Dermis lymphatic vessel endothelial cell (primary cell): Measurements from ENCODE around the gene RNF151. TPM values are rescaled to one million over a fixed set of nuclear protein-coding genes. Genes with fewer than 3 reads are reported as not detected.

Experiments
- total RNA-seq: library from RNA; depleted of rRNA; stranded (reverse); fragments of >200 nt; gene quantifications from 2 replicates; pipeline ENCODE4 v1.2.1, GENCODE V29; 2014

RNF151 gene
- total RNA-seq, result not detected in 2 replicates

GRCh38 chr16:1966460-1966859 is at the start of gene RNF151:
Gene RNF151, plus strand, starts transcription at chr16:1966856. Its CDS starts 26 bp downstream, at chr16:1966882.

GRCh38 chr16:1918351-1919326 is 48.0 kb upstream of the RNF151 start, which contains the start of gene HS3ST6:
Gene HS3ST6, minus strand, starts transcription at chr16:1918415. Its CDS starts 92 bp downstream, at chr16:1918323.

GRCh38 chr16:1942810-1943726 is 23.6 kb upstream of the RNF151 start, which contains the start of gene MSRB1:
Gene MSRB1, minus strand, starts transcription at chr16:1943199. Its CDS starts 43 bp downstream, at chr16:1943156.

GRCh38 chr16:1959269-1960039 is 7.2 kb upstream of the RNF151 start, which contains the start of gene NDUFB10:
Gene NDUFB10, plus strand, starts transcription at chr16:1959538. Its CDS starts 87 bp downstream, at chr16:1959625.

GRCh38 chr16:1964506-1965395 is 1.9 kb upstream of the RNF151 start, which contains the start of gene RPS2:
Gene RPS2, minus strand, starts transcription at chr16:1964826. Its CDS starts 201 bp downstream, at chr16:1964625.

GRCh38 chr16:1971796-1972489 is 5.3 kb downstream of the RNF151 start, which contains the start of gene TBL3:
Gene TBL3, plus strand, starts transcription at chr16:1972053. Its CDS starts 112 bp downstream, at chr16:1972165.

GRCh38 chr16:1981398-1981836 is 14.8 kb downstream of the RNF151 start, which contains the start of gene NOXO1:
Gene NOXO1, minus strand, starts transcription at chr16:1981469. Its CDS starts 290 bp downstream, at chr16:1981179.

GRCh38 chr16:1983544-1984346 is 17.1 kb downstream of the RNF151 start, which contains the start of gene GFER:
Gene GFER, plus strand, starts transcription at chr16:1984193. Its CDS starts 26 bp downstream, at chr16:1984219.

GRCh38 chr16:1989209-1990100 is 22.8 kb downstream of the RNF151 start, which contains the start of gene SYNGR3:
Gene SYNGR3, plus strand, starts transcription at chr16:1989970. Its CDS starts 133 bp downstream, at chr16:1990103.

GRCh38 chr16:2009791-2010510 is 43.3 kb downstream of the RNF151 start, which contains the start of gene ZNF598:
Gene ZNF598, minus strand, starts transcription at chr16:2009821.

Other genes with a start within 250 kb of the RNF151 start
- 33.0 and 44.9 TPM in 2 replicates for gene NME3, start 195.3 kb upstream of the RNF151 start, total RNA-seq
- gene EME2, start 194.0 kb upstream of the RNF151 start, total RNA-seq, result 3.8 and 4.0 TPM in 2 replicates
- 51.1 and 58.0 TPM in 2 replicates for gene MRPS34, start 193.7 kb upstream of the RNF151 start, total RNA-seq
- gene SPSB3, start 184.3 kb upstream of the RNF151 start, total RNA-seq, result 41.3 and 47.0 TPM in 2 replicates
- 54.0 and 59.8 TPM in 2 replicates for gene NUBP2, start 183.9 kb upstream of the RNF151 start, total RNA-seq
- 0.09 and 0.11 TPM in 2 replicates for gene IGFALS, start 173.2 kb upstream of the RNF151 start, total RNA-seq
- 41.3 and 78.7 TPM in 2 replicates for gene HAGH, start 140.0 kb upstream of the RNF151 start, total RNA-seq
- gene FAHD1, start 139.7 kb upstream of the RNF151 start, total RNA-seq, result 54.5 and 67.1 TPM in 2 replicates
- not detected in 2 replicates for gene MEIOB, start 94.7 kb upstream of the RNF151 start, total RNA-seq
- not detected in 2 replicates for gene HS3ST6, start 48.4 kb upstream of the RNF151 start, total RNA-seq
- gene MSRB1, start 23.7 kb upstream of the RNF151 start, total RNA-seq, result 8.4 and 11.8 TPM in 2 replicates
- not detected in 2 replicates for gene RPL3L, start 12.2 kb upstream of the RNF151 start, total RNA-seq
- 122 and 128 TPM in 2 replicates for gene NDUFB10, start 7.3 kb upstream of the RNF151 start, total RNA-seq
- 3,346 and 3,366 TPM in 2 replicates for gene RPS2, start 2.0 kb upstream of the RNF151 start, total RNA-seq
- 21.0 and 27.2 TPM in 2 replicates for gene TBL3, start 5.2 kb downstream of the RNF151 start, total RNA-seq
- 0.09 and 0.11 TPM in 2 replicates for gene NOXO1, start 14.6 kb downstream of the RNF151 start, total RNA-seq
- gene GFER, start 17.3 kb downstream of the RNF151 start, total RNA-seq, result 8.9 and 9.1 TPM in 2 replicates
- gene SYNGR3, start 23.1 kb downstream of the RNF151 start, total RNA-seq, result 1.2 and 2.2 TPM in 2 replicates
- 8.1 and 8.8 TPM in 2 replicates for gene ZNF598, start 43.0 kb downstream of the RNF151 start, total RNA-seq
- gene NPW, start 52.9 kb downstream of the RNF151 start, total RNA-seq, result 0.43 and 0.52 TPM in 2 replicates
- gene NHERF2, start 60.0 kb downstream of the RNF151 start, total RNA-seq, result 40.3 and 40.6 TPM in 2 replicates
- 25.9 and 29.7 TPM in 2 replicates for gene NTHL1, start 81.0 kb downstream of the RNF151 start, total RNA-seq
- gene TSC2, start 81.1 kb downstream of the RNF151 start, total RNA-seq, result 27.5 and 28.2 TPM in 2 replicates
- 18.9 and 20.3 TPM in 2 replicates for gene PKD1, start 169.0 kb downstream of the RNF151 start, total RNA-seq
- gene RAB26, start 181.8 kb downstream of the RNF151 start, total RNA-seq, result 0.26 and 0.65 TPM in 2 replicates
- 54.2 and 60.4 TPM in 2 replicates for gene TRAF7, start 188.9 kb downstream of the RNF151 start, total RNA-seq
- gene CASKIN1, start 229.7 kb downstream of the RNF151 start, total RNA-seq, result 0.17 and 0.43 TPM in 2 replicates
- gene MLST8, start 238.6 kb downstream of the RNF151 start, total RNA-seq, result 10.6 and 10.7 TPM in 2 replicates
- gene BRICD5, start 244.0 kb downstream of the RNF151 start, total RNA-seq, result 1.1 and 1.7 TPM in 2 replicates
- 5.9 and 9.1 TPM in 2 replicates for gene PGP, start 248.0 kb downstream of the RNF151 start, total RNA-seq